Nephron (organoid): ENCODE measurements around the gene GPR84.

Experiments used
- H3K27ac Mint-ChIP-seq, 3 experiments: 2 replicates each; pipeline ENCODE4 v1.8.0; 2020; ENCODE audit warnings: mixed read lengths in 3 of 3, mild to moderate bottlenecking in 2 of 3, moderate library complexity in 1 of 3
- H3K27me3 Mint-ChIP-seq: 2 replicates; pipeline ENCODE4 v1.8.0; 2021; ENCODE audit warnings: low read depth, mild to moderate bottlenecking, moderate library complexity, mixed read lengths
- H3K36me3 Mint-ChIP-seq: 2 replicates; pipeline ENCODE4 v1.8.0; 2020; ENCODE audit warnings: low read depth, mixed read lengths
- H3K4me1 Mint-ChIP-seq: 2 replicates; pipeline ENCODE4 v1.8.0; 2020; ENCODE audit warnings: mixed read lengths
- H3K4me3 Mint-ChIP-seq, 3 experiments: 2 replicates each; pipeline ENCODE4 v1.8.0; 2020; ENCODE audit warnings: mild to moderate bottlenecking in 3 of 3, mixed read lengths in 3 of 3, moderate library complexity in 2 of 3
- H3K9me3 Mint-ChIP-seq: 2 replicates; pipeline ENCODE4 v1.8.0; 2020; ENCODE audit warnings: mixed read lengths
- CTCF ChIP-seq, 3 experiments: fragments of 200-600 bp; sonication (generic); IDR thresholded peaks; one replicate each; pipeline ENCODE4 v1.5.0; 2021; ENCODE audit warnings: antibody characterized with exemption in 3 of 3; ENCODE audit not compliant: unreplicated experiment in 3 of 3

GPR84 gene

GRCh38 chr12:54379398-54380201 is 15.3 kb upstream of the GPR84 start:
- Mint-ChIP-seq H3K4me3 (peak overlapping the region; percentile 81 to 87 (median 85)), H3K36me3 (no peaks in the 10 kb centered on the region), H3K27ac (peak overlapping the region in 1 of 3 experiments; percentile 9), H3K4me1 (peaks cover 43% of the 10 kb centered on the region), H3K27me3 (peaks cover 6% of the 10 kb centered on the region), H3K9me3 (no peaks in the 10 kb centered on the region)
- peak; percentile 100 for TF ChIP-seq CTCF (IDR thresholded peaks at IDR 0.05; ENCODE audit: unreplicated experiment in 3 of 3)

GRCh38 chr12:54378796-54379397 is 14.6 kb upstream of the GPR84 start:
- no peaks in the 10 kb centered on the region for H3K9me3 Mint-ChIP-seq
- H3K27me3 Mint-ChIP-seq: peaks cover 6% of the 10 kb centered on the region
- peaks cover 45% of the 10 kb centered on the region for H3K4me1 Mint-ChIP-seq
- no peak for TF ChIP-seq CTCF (IDR thresholded peaks at IDR 0.05; ENCODE audit: unreplicated experiment in 3 of 3)
- H3K4me3 Mint-ChIP-seq: peak overlapping the region; percentile 85 to 89 (median 88)
- peak overlapping the region in 1 of 3 experiments; percentile 38 for H3K27ac Mint-ChIP-seq
- no peaks in the 10 kb centered on the region for H3K36me3 Mint-ChIP-seq

DNA sequence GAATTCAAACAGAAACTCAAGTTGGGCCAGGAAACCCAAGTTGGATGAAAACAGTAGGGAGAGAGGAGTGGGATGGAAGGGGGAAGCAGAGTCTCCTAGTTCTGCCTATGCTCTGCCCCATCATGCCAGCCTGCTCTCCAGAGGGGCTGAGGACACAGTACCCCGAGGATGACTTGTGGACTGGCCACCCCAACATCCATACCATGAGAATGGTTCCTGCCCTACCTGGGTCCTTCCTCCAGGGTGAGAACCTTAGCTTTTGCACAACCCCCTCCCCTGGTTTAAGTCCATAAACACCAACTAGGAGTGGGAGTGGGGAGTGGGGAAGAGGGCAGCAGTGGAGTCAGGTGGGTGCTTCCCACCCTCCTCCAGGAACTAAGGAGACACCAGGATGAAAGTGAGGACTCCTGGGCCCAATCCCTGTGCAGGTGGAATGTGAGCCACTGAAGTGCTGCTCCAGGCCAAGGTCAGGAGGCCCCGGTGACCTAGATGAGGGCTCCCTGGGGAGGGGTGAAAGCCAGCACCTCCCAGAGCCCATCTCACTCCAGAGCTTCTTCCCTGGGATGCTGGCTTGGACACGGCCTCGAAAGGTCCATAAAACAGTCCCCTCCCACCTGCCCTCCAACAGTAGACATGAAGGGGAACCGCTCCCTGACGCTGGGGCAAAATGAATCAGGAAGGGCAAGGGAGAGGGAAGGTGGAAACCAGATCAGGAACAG is 13.7 kb upstream of the GPR84 start:
- Mint-ChIP-seq H3K36me3 (peaks cover 6% of the 10 kb centered on the region), H3K4me1 (peaks cover 54% of the 10 kb centered on the region), H3K9me3 (no peaks in the 10 kb centered on the region), H3K27ac (no peak overlapping the region), H3K27me3 (peaks cover 6% of the 10 kb centered on the region), H3K4me3 (peak overlapping the region; percentile 85 to 89 (median 88))
- TF ChIP-seq CTCF (IDR thresholded peaks at IDR 0.05; ENCODE audit: unreplicated experiment in 3 of 3): no peak

DNA sequence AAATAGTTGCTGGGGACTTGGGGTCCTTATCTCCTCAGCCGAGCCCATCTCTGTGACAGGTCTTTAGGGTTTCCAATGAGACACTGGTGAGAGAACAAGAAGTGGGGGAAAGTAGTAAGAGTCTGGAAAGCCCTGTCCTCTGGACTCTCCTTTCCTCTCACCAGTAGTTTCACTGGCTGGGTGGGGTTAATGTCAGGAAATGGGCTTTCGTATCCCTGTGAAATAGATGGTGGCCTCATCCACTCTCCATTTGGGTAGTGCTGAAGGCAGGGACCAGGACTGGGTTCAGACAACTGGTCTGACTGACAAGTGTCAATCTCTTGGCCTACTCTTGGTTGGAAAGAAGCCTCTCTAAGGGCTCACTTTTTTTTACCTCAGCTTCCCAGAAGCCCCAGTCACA is 12.7 kb upstream of the GPR84 start:
- TF ChIP-seq CTCF (IDR thresholded peaks at IDR 0.05; ENCODE audit: unreplicated experiment in 3 of 3): no peak
- Mint-ChIP-seq H3K4me1 (peaks cover 62% of the 10 kb centered on the region), H3K27ac (peak overlapping the region in 2 of 3 experiments; percentile 51 to 60), H3K27me3 (peaks cover 6% of the 10 kb centered on the region), H3K4me3 (peak overlapping the region; percentile 70 to 89 (median 73)), H3K36me3 (peaks cover 7% of the 10 kb centered on the region), H3K9me3 (no peaks in the 10 kb centered on the region)

- peaks cover 66% of the 10 kb centered on the region for H3K4me1 Mint-ChIP-seq
- no peaks in the 10 kb centered on the region for H3K9me3 Mint-ChIP-seq
- no peak for TF ChIP-seq CTCF (IDR thresholded peaks at IDR 0.05; ENCODE audit: unreplicated experiment in 3 of 3)
- H3K36me3 Mint-ChIP-seq: peaks cover 7% of the 10 kb centered on the region
- peaks cover 6% of the 10 kb centered on the region for H3K27me3 Mint-ChIP-seq
- peak overlapping the region in 2 of 3 experiments; percentile 51 to 60 for H3K27ac Mint-ChIP-seq
- H3K4me3 Mint-ChIP-seq: peak overlapping the region; percentile 70 to 89 (median 73)
Measured at GRCh38 chr12:54376596-54376995, 12.3 kb upstream of the GPR84 start.
